GM18858 (cell line): ENCODE data around the gene SOWAHD.
"Not testable (repeated sequence)": the region's sequence is repeated elsewhere in the genome, so short reads cannot be mapped to it uniquely, and the experiment has no call there.

Experiments
- ATAC-seq: cut with Tn5 transposase; IDR thresholded peaks from one replicate; pipeline ENCODE4 v1.9.1; 2021; ENCODE audit not compliant: unreplicated experiment

The SOWAHD gene, protein sequence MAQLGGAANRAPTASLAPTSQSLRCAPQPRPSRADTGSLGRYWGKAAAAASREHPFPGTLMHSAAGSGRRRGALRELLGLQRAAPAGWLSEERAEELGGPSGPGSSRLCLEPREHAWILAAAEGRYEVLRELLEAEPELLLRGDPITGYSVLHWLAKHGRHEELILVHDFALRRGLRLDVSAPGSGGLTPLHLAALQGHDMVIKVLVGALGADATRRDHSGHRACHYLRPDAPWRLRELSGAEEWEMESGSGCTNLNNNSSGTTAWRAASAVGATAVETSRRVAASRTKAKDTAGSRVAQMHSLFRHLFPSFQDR

GRCh38 chrX:119757979-119758730 lies at the start of gene SOWAHD:
Gene SOWAHD (plus strand): TSS chrX:119758588. CDS start chrX:119758668, 80 bp downstream.
- no peak for ATAC-seq

DNA sequence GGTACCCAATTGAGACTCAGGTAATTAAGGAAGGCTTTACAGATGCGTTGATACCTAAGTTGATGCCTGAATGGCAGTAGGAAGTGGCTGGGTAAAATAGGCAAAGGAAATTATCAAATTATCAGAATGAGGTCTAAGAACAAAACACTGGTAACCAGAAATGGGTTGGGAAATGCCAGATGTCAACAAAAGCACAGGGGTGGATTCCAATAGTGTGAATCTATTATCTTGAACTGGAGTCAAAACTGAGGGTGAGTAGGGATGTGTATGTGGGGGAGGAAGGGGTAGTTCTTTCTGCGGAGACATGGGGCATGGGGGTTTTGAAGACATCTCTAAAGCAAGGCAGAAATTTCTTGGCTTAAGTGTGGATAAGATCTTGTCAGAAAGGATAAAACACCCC lies 49.5 kb upstream of the SOWAHD start:
- ATAC-seq = no peak

- ATAC-seq = no peak
Measured at GRCh38 chrX:119709630-119710029, 48.8 kb upstream of the SOWAHD start.

- no peak for ATAC-seq
Measured at GRCh38 chrX:119721487-119721886, 36.9 kb upstream of the SOWAHD start.

DNA sequence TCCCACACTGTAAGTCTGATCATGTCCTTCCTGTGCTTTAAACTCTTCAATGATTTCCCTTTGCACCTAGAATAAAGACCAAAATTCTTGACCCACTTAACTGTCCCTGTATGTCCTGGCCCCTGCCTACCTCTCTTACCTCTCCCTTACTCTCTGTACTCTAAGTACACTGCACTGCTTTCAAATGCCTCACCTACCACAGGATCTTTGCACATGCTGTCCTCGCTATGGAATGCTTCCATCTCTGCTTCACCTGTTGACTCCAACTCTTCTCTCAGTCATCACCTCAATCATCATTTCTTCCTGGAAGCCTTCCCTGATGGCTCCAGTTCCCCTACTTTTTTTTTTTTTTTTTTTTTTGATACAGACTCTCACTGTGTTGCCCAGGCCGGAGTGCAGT lies 36.5 kb upstream of the SOWAHD start:
- no peak for ATAC-seq

DNA sequence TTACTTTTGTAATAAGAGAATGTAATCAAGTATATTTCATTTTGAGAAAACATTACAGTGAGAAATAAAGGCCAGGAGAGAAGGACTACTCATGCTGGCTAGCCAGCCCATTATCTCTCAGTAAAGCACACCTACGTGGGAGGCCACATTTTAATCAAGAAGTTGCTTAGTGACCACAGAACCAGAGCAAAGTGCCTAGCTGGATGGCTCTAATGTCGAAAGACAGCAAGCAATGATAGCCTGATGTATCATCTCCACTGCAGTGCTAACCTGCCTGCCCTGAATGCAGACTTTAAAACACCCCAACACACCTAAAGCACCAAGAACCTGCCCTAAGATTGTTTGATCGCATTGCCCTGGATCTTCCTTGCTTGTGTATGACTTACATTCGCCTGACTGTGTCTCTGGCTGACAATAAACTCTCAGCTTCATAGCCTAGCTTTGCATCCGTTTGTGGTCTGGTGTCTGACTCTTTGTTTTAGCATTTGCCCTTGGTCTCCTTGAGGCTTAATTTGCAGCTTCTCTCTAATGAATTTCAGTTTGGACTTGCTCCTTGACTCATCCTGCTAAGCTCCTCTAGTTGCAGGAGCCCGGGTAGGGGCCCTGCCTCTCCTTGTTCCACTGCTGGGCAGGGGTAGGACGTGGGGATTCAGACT lies 31.4 kb upstream of the SOWAHD start:
- ATAC-seq = no peak

GRCh38 chrX:119728487-119728886 lies 29.9 kb upstream of the SOWAHD start:
- ATAC-seq = no peak

GRCh38 chrX:119729408-119730201 lies 28.8 kb upstream of the SOWAHD start:
- ATAC-seq = no peak

GRCh38 chrX:119734897-119735339 lies 23.5 kb upstream of the SOWAHD start:
- no peak for ATAC-seq

- no peak for ATAC-seq
Measured at GRCh38 chrX:119735467-119735866, 22.9 kb upstream of the SOWAHD start.

DNA sequence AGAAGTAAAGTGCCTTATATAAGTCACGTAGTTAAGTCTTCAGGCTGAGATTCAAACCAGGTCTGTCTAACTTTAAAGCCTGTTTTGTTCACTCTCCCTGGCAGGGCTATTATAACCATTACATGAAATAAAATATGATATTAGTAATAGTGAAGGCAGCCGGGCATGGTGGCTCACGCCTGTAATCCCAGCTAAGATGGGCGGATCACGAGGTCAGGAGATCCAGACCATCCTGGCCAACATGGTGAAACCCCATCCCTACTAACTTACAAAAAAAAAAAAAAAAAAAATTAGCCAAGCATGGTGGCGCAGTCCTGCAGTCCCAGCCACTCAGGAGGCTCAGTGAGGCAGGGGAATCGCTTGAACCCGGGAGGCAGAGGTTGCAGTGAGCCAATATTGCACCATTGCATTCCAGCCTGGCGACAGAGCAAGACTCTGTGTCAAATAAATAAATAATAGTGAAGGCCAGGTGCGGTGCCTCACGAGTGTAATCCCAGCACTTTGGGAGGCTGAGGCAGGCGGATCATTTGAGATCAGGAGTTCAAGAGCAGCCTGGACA lies 22.1 kb upstream of the SOWAHD start:
- no peak for ATAC-seq

DNA sequence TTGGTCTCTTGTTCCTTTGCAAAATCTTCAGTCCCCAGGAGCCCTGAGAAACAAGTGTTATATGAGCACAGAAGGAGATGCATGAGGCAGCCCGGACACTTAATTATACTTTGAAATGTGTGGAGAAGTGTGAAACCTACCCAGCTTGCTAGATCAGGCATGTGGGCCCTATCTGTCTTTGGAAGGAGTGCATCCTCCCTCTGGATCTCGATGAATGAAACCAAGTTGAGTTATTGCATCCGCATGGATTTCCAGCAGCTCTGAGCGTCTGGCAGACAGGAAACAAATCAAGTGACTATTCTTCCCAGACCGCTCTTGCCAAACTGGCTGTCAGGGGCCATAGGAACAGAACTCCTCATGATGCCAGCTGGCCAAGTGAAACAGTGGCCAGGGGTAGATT lies 19.6 kb upstream of the SOWAHD start:
- no peak for ATAC-seq

DNA sequence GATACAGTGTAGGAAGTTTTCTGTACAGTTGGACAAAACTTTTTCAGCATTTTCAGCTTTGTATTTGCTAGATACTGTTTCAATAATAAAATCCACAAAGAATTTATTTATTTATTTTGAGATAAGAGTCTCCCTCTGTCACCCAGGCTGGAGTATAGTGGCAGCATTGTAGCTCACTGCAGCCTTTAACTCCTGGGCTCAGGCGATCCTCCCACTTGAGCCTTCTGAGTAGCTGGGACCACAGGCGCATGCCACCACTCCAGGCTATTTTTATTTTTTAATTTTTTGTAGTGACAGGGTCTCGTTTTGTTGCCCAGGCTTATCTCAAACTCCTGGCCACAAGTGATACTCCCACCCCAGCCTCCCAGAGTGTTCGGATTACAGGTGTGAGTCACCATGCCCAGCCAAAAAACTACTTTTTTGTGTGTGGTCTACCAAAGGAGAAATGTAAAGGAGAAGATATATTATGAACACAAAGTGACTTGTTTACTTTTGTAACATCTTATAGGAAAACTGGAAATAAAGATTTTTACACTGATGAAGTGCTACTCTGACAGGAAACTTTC lies 13.0 kb upstream of the SOWAHD start:
- ATAC-seq = no peak

- not testable (repeated sequence) for ATAC-seq
Measured at GRCh38 chrX:119750131-119750530, 8.3 kb upstream of the SOWAHD start.

GRCh38 chrX:119750751-119751150 lies 7.6 kb upstream of the SOWAHD start:
- not testable (repeated sequence) for ATAC-seq

DNA sequence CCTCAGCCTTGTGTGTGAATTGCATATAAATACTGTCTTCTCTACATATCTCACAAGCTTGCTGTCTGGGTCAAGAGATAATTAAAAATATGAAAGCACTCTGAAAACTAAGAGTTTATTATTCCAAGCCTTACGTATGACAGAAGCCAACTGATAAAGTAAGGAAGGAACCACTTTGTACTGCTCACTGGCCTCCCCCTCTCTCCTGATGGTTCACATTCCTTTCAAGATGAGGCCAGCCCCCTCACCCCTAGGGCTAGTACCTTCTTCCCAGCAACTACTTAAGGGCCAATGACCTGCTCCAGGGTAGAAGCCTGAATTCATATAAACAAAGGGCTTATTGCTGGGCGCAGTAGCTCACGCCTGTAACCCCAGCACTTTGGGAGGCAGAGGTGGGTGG lies 5.4 kb upstream of the SOWAHD start:
- ATAC-seq = no peak

DNA sequence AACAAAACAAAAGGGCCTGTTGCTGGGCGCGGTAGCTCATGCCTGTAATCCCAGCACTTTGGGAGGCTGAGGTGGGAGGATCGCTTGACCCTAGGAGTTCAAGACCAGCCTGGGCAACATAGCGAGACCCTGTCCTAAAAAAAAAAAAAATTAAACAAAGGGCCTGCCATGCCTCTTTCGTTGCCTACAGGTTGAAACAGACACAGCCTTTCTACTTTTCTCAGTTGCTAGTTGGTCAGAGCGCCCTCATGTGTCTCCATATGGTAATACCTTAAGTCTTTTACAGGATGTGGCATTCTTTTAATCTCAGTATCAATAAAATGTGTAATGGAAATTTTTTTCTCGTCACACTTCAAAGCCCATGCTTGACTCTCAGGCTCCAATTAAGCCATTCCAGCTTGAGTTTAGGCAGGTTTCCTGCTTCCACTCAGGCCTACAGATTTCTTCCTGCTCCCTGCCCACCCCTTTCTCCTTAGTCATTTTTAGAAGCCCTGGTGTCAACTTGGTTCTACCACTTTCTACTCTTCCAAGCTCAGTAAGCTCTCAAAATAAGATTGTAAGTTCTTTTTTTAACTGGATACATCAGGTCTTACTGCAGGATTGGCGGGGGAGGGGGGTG lies 4.6 kb upstream of the SOWAHD start:
- ATAC-seq = no peak

DNA sequence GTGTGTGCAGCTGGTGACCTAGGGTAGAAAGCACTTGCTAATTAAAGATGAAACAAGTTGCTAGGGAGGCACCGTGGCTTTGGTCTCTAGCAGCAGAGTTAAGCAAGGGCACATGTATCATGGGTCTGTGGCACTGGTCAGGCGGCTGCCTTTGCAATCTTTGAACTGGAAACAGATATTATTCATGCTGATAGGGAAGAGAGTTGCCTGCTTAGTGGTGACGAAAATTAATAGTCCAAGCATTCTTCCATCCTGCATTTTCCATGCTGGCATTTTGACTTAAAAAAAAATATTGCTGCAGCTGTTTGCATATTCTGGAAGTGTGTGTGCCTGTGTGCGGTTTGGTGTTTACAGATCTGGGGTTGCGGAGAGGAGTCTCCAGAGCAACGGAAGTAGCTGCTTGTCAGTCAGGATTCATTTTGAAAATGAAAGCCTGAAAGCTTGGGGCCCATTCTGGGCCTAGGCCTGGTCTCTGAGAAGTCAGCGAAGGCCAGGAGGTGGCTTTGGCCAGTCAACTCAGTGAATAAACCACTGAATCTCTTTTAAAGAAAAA lies 2.3 kb upstream of the SOWAHD start:
- ATAC-seq = peak; percentile 78

- no peak for ATAC-seq
Measured at GRCh38 chrX:119756926-119757635, 1.3 kb upstream of the SOWAHD start.
